ENCODE data around the gene NOL4L. TPM values are rescaled to one million over a fixed set of nuclear protein-coding genes. Genes with fewer than 3 reads are reported as not detected.

Gene NOL4L
- 10 to 100 TPM; 12.0 to 17.9 (median 15.1) TPM for polyA plus RNA-seq (ENCODE audit: insufficient read length in 10 of 10)
- long read RNA-seq, donor 1, full-length matches to known transcripts, result 1 of 1 reads
- long read RNA-seq, donor 1, partial matches to known transcripts, result 0 of 1 reads
- long read RNA-seq, donor 1, other reads (novel, unspliced or antisense), result 0 of 1 reads
- long read RNA-seq, donor 2, full-length matches to known transcripts, result 2 of 2 reads
- long read RNA-seq, donor 2, partial matches to known transcripts, result 0 of 2 reads
- long read RNA-seq, donor 2, other reads (novel, unspliced or antisense), result 0 of 2 reads
- long read RNA-seq, donor 3, result 0 reads
- long read RNA-seq, donor 4, result 0 reads
- long read RNA-seq, donor 5, full-length matches to known transcripts, result 5 of 10 reads
- long read RNA-seq, donor 5, partial matches to known transcripts, result 5 of 10 reads
- long read RNA-seq, donor 5, other reads (novel, unspliced or antisense), result 0 of 10 reads
- long read RNA-seq, donor 6, full-length matches to known transcripts, result 3 of 3 reads
- long read RNA-seq, donor 6, partial matches to known transcripts, result 0 of 3 reads
- long read RNA-seq, donor 6, other reads (novel, unspliced or antisense), result 0 of 3 reads
- long read RNA-seq, donor 7, full-length matches to known transcripts, result 1 of 1 reads
- long read RNA-seq, donor 7, partial matches to known transcripts, result 0 of 1 reads
- long read RNA-seq, donor 7, other reads (novel, unspliced or antisense), result 0 of 1 reads
- long read RNA-seq, donor 8, full-length matches to known transcripts, result 4 of 4 reads
- long read RNA-seq, donor 8, partial matches to known transcripts, result 0 of 4 reads
- long read RNA-seq, donor 8, other reads (novel, unspliced or antisense), result 0 of 4 reads
- long read RNA-seq, donor 9, result 0 reads

GRCh38 chr20:32585011-32585585 lies at the start of gene NOL4L:
Gene NOL4L, minus strand, starts transcription at chr20:32585333. Its CDS starts 443 bp downstream, at chr20:32584890.
- DNase-seq, result peak in 1 of 3 donors; percentile 62

- no peak for DNase-seq
These were observed 49.1 kb upstream of the NOL4L start for GRCh38 chr20:32634041-32634805.

DNA sequence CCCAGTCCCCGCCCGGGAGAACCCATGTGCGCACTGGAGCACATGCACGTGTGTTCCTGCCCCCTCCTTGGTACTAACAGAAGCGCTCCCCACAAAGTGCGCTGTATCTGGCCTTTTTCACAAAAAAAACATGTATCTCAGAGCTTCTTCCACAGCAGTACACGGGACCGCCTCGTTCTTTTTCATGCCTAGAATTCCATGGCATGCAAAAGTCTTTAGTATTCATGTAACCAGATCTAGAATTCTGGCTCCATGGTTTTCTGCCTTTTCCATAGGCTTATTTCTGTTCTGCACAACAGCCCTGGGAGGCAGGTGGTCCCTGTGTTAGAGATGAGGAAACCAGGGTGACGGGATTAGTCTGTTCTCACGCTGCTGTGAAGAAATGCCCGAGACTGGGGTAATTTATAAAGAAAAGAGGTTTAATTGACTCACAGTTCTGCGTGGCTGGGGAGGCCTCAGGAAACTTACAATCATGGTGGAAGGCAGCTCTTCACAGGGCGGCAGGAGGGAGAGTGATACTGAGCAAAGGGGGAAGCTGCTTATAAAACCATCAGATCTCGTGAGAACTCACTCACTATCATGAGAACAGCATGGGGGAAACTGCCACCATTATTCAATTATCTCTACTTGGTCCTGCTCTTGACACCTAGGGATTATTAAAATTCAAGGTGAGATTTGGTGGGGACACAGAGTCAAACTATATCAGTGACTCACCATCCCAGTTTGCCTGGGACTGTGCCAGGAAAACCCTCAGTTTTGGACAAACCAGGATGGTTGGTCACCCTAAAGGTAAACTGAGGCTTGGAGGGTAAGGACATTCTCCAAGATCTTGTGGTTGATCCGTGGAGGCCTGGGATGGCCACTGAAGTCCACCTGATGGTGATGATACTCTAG lies 47.6 kb upstream of the NOL4L start:
- DNase-seq, result no peak

DNA sequence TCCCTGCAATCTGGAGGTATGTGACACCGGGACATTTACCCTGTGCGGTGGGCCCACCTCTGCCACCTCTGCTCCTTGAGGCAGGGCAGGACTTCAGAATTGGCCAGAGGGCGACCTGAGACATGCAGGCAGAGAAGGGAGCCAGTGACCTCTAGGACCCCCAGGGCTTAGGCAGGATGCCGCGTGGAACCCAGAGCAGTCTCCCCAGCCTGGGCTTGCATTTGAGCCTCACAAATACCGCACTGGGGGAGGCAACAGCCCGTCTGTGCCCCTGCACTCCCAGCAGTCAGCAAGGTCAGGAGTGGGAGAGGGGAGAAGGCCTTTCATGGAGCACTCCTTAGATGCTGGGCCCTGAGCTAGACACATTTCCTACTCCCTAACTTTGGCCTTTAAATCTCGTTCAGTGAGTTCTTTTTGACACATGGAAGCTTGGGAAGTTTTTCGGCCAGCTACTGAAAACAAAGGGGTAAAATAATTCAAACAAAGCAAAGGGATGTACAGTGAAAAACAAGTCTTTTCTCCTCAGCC lies 46.9 kb upstream of the NOL4L start:
- DNase-seq, result no peak

GRCh38 chr20:32629813-32630212 lies 44.7 kb upstream of the NOL4L start:
- no peak for DNase-seq

- no peak for DNase-seq
These were observed 43.9 kb upstream of the NOL4L start for GRCh38 chr20:32628960-32629530.

GRCh38 chr20:32626859-32627636 lies 41.9 kb upstream of the NOL4L start:
- peak in 1 of 3 donors; percentile 45 for DNase-seq

- no peak for DNase-seq
These were observed 41.3 kb upstream of the NOL4L start for GRCh38 chr20:32626407-32626806.

DNA sequence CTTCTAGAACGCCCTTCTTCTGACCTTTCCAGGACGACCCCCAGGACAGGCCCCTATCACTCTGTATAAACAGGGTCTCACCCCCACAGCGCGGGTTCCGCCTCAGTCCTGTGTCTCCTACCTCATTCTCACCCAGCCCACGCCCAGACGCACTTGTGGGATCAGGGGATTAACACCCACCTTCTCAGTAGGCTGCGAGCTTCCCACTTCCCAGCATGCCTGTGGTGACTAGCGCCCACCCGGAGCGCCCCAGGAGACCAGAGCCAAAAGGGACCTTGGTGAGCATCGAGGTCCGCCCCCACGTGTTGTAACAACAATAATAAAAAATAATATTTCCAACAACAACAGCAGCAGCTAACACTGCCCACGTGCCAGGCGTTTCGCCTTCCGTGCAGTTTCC lies 40.9 kb upstream of the NOL4L start:
- DNase-seq, result no peak

DNA sequence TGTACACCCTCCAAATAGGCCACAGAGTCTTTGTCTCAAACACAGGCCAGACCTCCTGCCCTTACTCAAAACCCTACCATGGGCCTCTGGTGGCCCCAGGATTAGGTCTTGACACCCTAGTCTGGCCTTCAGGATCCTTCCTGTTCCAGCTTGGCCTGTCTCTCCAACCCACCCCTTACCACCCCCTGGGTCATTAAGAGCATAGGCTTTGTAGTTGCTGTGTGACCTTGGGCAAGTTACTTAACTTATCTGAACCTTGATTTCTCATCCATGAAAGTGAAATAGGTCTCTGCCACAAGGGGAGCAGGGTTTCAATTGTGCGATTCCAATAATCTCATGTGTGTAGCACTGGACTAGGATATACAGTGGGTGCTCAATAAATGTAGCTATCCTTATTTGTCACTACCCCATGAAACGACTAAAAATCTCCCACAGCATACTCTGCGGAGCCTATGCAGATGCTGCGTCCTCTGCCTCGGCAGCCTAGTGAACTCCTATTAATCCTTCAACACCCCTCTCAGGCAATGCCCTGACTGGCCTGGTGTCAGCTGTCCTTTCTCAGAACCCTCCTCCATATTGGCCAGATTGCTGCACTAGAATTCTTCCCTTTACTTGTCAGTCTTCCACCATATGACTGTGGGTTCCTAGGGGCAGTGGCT lies 39.7 kb upstream of the NOL4L start:
- no peak for DNase-seq

DNA sequence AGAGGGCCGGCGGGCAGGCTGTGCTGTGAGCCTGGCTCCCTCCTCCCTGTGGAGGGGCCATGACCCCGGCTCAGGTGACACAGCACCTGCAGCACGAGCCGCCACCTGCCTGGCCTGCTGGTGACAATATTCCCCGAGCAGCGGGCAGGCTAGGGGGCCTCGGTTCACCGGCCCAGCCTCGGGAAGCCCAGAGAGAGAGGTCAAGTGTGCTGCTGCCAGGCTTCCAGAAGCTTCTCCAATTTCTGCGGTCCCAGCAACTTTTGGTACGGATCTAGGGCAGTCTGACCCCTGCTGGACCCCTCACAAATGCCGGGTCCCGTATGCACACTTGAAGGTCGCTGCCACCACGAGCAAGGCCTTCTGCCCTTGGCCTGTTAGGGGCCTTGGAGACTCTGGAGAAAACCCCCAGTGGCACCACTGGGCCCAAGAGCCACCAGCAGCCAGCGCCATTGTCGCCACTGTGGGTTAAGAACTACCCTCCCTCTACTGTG lies 38.6 kb upstream of the NOL4L start:
- no peak for DNase-seq

DNA sequence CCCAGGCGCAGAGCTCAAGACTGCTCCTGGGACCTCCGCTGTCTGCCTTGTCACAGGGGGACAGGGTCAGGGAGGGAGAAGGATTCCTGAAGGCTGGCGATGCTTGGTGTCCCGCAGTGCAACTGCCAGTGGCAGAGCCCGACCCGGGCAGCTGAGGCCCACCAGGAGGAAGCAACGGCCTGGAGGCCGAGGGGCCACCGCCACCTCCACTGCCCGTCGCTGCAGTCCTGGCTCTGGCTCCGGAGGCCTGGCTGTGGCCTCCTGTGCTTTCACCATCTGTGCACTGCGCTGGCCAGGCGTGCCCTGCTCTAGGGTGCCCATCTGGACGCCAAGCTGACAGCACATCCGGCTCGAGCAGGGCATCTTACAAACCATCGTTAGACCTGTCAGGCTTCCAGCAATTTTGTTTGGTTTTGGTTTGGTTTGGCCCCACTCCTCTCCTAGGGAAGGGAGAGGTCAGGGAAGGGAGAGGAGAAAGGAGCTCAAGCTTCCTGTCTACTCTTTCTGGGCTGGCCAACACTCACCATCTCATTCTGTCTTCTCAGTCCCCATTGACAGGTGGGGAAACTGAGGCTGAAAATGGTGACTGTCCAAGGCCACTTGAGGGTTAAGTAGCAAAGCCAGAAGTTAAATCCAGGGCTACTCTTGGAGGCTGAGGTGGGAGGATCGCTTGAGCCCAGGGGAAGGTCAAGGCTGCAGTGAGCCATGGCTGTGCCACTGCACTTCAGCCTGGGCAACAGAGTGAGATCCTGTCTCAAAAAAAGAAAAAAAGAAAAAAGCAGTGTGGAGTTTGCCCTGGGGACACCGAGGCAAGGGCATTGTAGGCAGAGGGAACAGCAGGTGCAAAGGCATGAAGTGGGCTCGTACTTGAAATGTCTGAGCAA lies 37.7 kb upstream of the NOL4L start:
- no peak for DNase-seq

- DNase-seq, result no peak
These were observed 36.9 kb upstream of the NOL4L start for GRCh38 chr20:32621891-32622584.

DNA sequence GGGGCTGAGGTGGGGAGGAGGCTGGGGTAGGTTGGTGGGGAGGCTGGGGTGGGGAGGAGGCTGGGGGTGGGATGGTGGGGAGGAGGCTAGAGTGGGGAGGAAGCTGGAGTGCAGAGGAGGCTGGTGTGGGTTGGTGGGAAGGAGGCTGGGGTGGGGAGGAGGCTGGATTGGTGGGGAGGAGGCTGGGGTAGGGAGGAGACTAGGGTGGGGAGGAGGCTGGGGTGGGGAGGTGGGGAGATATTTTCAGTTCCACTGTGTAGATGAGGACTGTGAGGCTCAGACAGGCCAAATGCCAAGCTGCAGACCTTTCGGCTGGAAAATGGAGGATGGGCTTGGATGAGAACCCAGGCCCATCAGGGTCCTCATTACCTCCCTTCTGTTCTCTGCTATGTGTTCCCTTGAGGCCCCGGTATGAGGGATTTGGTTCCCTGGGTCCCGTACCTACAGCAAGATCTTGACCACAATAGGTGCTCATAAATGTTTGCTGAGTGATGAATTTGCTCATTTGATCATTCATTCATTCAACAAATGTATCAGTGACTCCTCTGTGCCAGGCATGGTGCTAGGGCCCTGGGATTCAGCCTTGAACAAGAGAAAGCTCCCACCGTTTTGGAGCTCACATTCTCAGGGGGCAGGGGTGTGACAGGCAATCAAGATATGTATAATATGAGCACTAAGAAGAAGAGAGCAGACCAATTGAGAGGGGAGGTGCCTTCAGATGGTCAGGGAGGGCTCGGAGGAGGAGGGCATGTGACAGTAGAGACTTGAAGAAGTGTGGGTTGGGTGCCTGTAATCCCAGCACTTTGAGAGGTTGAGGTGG lies 36.1 kb upstream of the NOL4L start:
- DNase-seq, result no peak

GRCh38 chr20:32619586-32619985 lies 34.5 kb upstream of the NOL4L start:
- DNase-seq, result no peak

DNA sequence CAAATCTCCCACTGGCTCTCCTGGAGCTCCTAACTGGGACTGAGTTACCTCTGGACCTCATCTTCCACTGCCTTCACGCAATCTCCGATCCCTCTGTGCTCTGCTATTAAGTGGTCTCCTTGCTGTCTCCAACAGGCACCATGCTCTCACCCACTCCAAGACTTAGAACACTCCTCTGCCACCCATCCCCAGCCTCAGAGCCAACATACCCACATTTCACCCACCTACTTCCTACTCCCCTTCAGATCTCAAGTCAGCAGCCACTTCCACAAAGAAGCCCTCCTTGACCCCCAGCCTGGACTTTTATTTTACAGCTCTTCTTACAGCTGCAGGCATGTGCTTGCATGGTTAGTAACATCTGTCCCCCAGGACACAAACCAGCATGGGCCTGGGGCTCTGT lies 29.6 kb upstream of the NOL4L start:
- DNase-seq, result no peak

Measured in muscle of back (tissue), 13 donors.